Measurements from ENCODE around the gene ULK1.
A peak's percentile ranks its signal among the peaks of the same experiment; 100 is the strongest.
"Not testable (repeated sequence)": the region's sequence is repeated elsewhere in the genome, so short reads cannot be mapped to it uniquely, and the experiment has no call there.

The ULK1 gene

GRCh38 chr12:131947482-131948027 is 53.1 kb downstream of the ULK1 start:
- DNase-seq: no peak

GRCh38 chr12:131948166-131948712 is 53.8 kb downstream of the ULK1 start:
- DNase-seq: no peak

GRCh38 chr12:131948713-131949430 is 54.5 kb downstream of the ULK1 start:
- not testable (repeated sequence) for DNase-seq

- peak; percentile 73 for DNase-seq
Observed at GRCh38 chr12:131949431-131950181, 55.2 kb downstream of the ULK1 start, which contains the start of gene EP400. Gene EP400, plus strand, starts transcription at chr12:131949942. Its CDS starts 10,678 bp downstream, at chr12:131960620.

- DNase-seq: no peak
Observed at GRCh38 chr12:131950182-131950913, 55.9 kb downstream of the ULK1 start.

- DNase-seq: not testable (repeated sequence)
Observed at GRCh38 chr12:131953810-131954209, 59.4 kb downstream of the ULK1 start.

- not testable (repeated sequence) for DNase-seq
Observed at GRCh38 chr12:131954460-131954859, 60.0 kb downstream of the ULK1 start.

- no peak for DNase-seq
Observed at GRCh38 chr12:131959116-131959515, 64.7 kb downstream of the ULK1 start.

- no peak for DNase-seq
Observed at GRCh38 chr12:131959641-131960589, 65.5 kb downstream of the ULK1 start.

GRCh38 chr12:131960590-131961325 is 66.3 kb downstream of the ULK1 start:
- not testable (repeated sequence) for DNase-seq

- not testable (repeated sequence) for DNase-seq
Observed at GRCh38 chr12:131961328-131961727, 66.9 kb downstream of the ULK1 start.

- DNase-seq: no peak
Observed at GRCh38 chr12:131962069-131962468, 67.6 kb downstream of the ULK1 start.

- no peak for DNase-seq
Observed at GRCh38 chr12:131963381-131963780, 69.0 kb downstream of the ULK1 start.

- DNase-seq: no peak
Observed at GRCh38 chr12:131965073-131965472, 70.7 kb downstream of the ULK1 start.

GRCh38 chr12:131971226-131971625 is 76.8 kb downstream of the ULK1 start:
- no peak for DNase-seq

Data from T1000 (cell line).